PC-9 (cell line): ENCODE data around the gene CPB2. TPM values are rescaled to one million over a fixed set of nuclear protein-coding genes. Genes with fewer than 3 reads are reported as not detected.

Experiments
- BruUV-seq: library from RNA; stranded (reverse); fragments of 400-500 nt; replicated peaks from 2 replicates; lab custom pipeline; 2021; lab: Mats Ljungman, UMichigan
- CTCF ChIA-PET: fragments of 300-600 bp; sonication (Branson Sonifier 250); formaldehyde crosslinking; loops from one replicate; lab custom pipeline; 2022; ENCODE audit warnings: antibody characterized with exemption; lab: Charles Lee
- POLR2A ChIA-PET: fragments of 300-600 bp; sonication (Branson Sonifier 250); formaldehyde crosslinking; loops from one replicate; lab custom pipeline; 2022; ENCODE audit warnings: antibody characterized with exemption; ENCODE audit not compliant: unreplicated experiment; lab: Charles Lee
- DNase-seq, 2 experiments: peaks; one replicate each; pipeline versions ENCODE4 v3.0.0 to v3.0.0-alpha.2; 2015 to 2022; ENCODE audit warnings: mixed read lengths in 1 of 2
- H2AFZ ChIP-seq: fragments of 200-600 bp; sonication (generic); 2 replicates; pipeline ENCODE4 v1.8.1; 2017; ENCODE audit warnings: antibody characterized with exemption
- H3F3A ChIP-seq: fragments of 200-600 bp; sonication (generic); 2 replicates; pipeline ENCODE4 v1.8.1; 2017; ENCODE audit warnings: antibody characterized with exemption, mild to moderate bottlenecking, low read depth; ENCODE audit not compliant: insufficient read depth
- H3K27ac ChIP-seq: fragments of 200-600 bp; sonication (generic); 2 replicates; pipeline ENCODE4 v1.6.1; 2016; ENCODE audit warnings: mixed run types
- H3K27me3 ChIP-seq: fragments of 200-600 bp; sonication (generic); 2 replicates; pipeline ENCODE4 v1.6.1; 2016; ENCODE audit warnings: low read depth, mixed run types; ENCODE audit not compliant: insufficient read depth
- H3K36me3 ChIP-seq: fragments of 200-600 bp; sonication (generic); 2 replicates; pipeline ENCODE4 v1.6.1; 2016; ENCODE audit warnings: low read depth, mixed run types
- H3K4me1 ChIP-seq: fragments of 200-600 bp; sonication (generic); replicated peaks from 2 replicates; pipeline ENCODE4 v1.6.1; 2016; ENCODE audit warnings: mixed run types; ENCODE audit not compliant: insufficient read depth
- H3K4me2 ChIP-seq: fragments of 200-600 bp; sonication (generic); 2 replicates; pipeline ENCODE4 v1.6.1; 2017; ENCODE audit warnings: mixed run types
- H3K4me3 ChIP-seq: fragments of 200-600 bp; sonication (generic); 2 replicates; pipeline ENCODE4 v1.6.1; 2016; ENCODE audit warnings: mixed run types
- H3K79me2 ChIP-seq: fragments of 200-600 bp; sonication (generic); 2 replicates; pipeline ENCODE4 v1.6.1; 2017; ENCODE audit warnings: low read depth, mixed run types
- H3K9me2 ChIP-seq: fragments of 200-600 bp; sonication (generic); 2 replicates; pipeline ENCODE4 v1.8.1; 2017; ENCODE audit warnings: mild to moderate bottlenecking; ENCODE audit not compliant: insufficient read depth
- H3K9me3 ChIP-seq: fragments of 200-600 bp; sonication (generic); 2 replicates; pipeline ENCODE4 v1.8.1; 2016; ENCODE audit warnings: low read depth; ENCODE audit not compliant: insufficient read depth
- H4K20me1 ChIP-seq: fragments of 200-600 bp; sonication (generic); 2 replicates; pipeline ENCODE4 v1.8.1; 2017; ENCODE audit not compliant: insufficient read depth
- CTCF ChIP-seq: fragments of 200-600 bp; sonication (generic); conservative IDR thresholded peaks from 2 replicates; pipeline ENCODE4 v1.6.1; 2017; ENCODE audit warnings: mixed run types, antibody characterized with exemption, mild to moderate bottlenecking, moderate library complexity
- EZH2 ChIP-seq: fragments of 200-600 bp; sonication (generic); IDR thresholded peaks from 2 replicates; pipeline ENCODE4 v1.8.0; 2017; ENCODE audit warnings: antibody characterized with exemption, low read depth
- intact Hi-C: fragments of 100-400 bp; cut with micrococcal nuclease; formaldehyde crosslinking; loops from one replicate; pipeline ENCODE4 v1.10.0; 2022; ENCODE audit not compliant: unreplicated experiment
- total RNA-seq: library from RNA; stranded (reverse); gene quantifications from 2 replicates; pipeline ENCODE4 v1.2.3, GENCODE V29; 2021

The CPB2 gene
- total RNA-seq, 1 experiment from 2014 or later = not detected

GRCh38 chr13:46119883-46120614, 15.2 kb upstream of the CPB2 start:
- ChIA-PET POLR2A (interaction anchor here (0.7 kb wide), 1 partner anchor 62 kb away, joined by 7 read pairs; no protein-coding TSS in a partner anchor), CTCF (no interaction called here)
- no TSS peak for BruUV-seq
- TF ChIP-seq CTCF (no peak), EZH2 (no peak)
- Histone ChIP-seq H3K27ac (no peak overlapping the region), H3K9me2 (no peaks in the 10 kb centered on the region), H3K27me3 (no peaks in the 10 kb centered on the region), H3K9me3 (no peaks in the 10 kb centered on the region), H3K4me3 (no peak overlapping the region), H3K79me2 (no peaks in the 10 kb centered on the region), H3K4me2 (0 out of 2 replicates have a peak overlapping the region, but pooled peaks have one; percentile 17), H3F3A (0 out of 2 replicates have a peak, but pooled peaks cover 8% of the 10 kb centered on the region), H2AFZ (no peak overlapping the region), H3K36me3 (no peaks in the 10 kb centered on the region), H3K4me1 (peaks cover 8% of the 10 kb centered on the region), H4K20me1 (no peaks in the 10 kb centered on the region)
- peak; percentile 52 to 63 for DNase-seq
- intact Hi-C loops = loop anchor here (10.0 kb wide), 1 partner anchor 155 kb away; no protein-coding TSS in a partner anchor

GRCh38 chr13:46116653-46117502, 12.0 kb upstream of the CPB2 start:
- ChIA-PET CTCF (no interaction called here), POLR2A (no interaction called here)
- H3F3A ChIP-seq = no peaks in the 10 kb centered on the region
- no peak overlapping the region for H3K4me3 ChIP-seq
- BruUV-seq = no TSS peak
- intact Hi-C loops = no loop called here
- H3K9me3 ChIP-seq = no peaks in the 10 kb centered on the region
- H3K4me2 ChIP-seq = no peak overlapping the region
- H3K9me2 ChIP-seq = no peaks in the 10 kb centered on the region
- no peak for DNase-seq
- no peak overlapping the region for H3K27ac ChIP-seq
- no peak for TF ChIP-seq CTCF
- TF ChIP-seq EZH2 = no peak
- no peak overlapping the region for H2AFZ ChIP-seq
- H3K36me3 ChIP-seq = no peaks in the 10 kb centered on the region
- no peaks in the 10 kb centered on the region for H4K20me1 ChIP-seq
- H3K4me1 ChIP-seq = peaks cover 8% of the 10 kb centered on the region
- H3K79me2 ChIP-seq = no peaks in the 10 kb centered on the region
- no peaks in the 10 kb centered on the region for H3K27me3 ChIP-seq

- Histone ChIP-seq H3K36me3 (no peaks in the 10 kb centered on the region), H3K9me3 (no peaks in the 10 kb centered on the region), H3K27ac (no peak overlapping the region), H2AFZ (no peak overlapping the region), H3K4me2 (no peak overlapping the region), H3K9me2 (no peaks in the 10 kb centered on the region), H3K79me2 (no peaks in the 10 kb centered on the region), H3K27me3 (no peaks in the 10 kb centered on the region), H3K4me1 (no peaks in the 10 kb centered on the region), H4K20me1 (no peaks in the 10 kb centered on the region), H3F3A (no peaks in the 10 kb centered on the region), H3K4me3 (no peak overlapping the region)
- intact Hi-C loops = no loop called here
- no peak for DNase-seq
- no TSS peak for BruUV-seq
- POLR2A ChIA-PET = no interaction called here
- CTCF ChIA-PET = no interaction called here
- TF ChIP-seq EZH2 (no peak), CTCF (no peak)
These were observed 9.8 kb upstream of the CPB2 start for GRCh38 chr13:46114613-46115012.
